GM12873 (cell line): ENCODE data around the gene MRPL36.

ENCODE experiments used
- TF ChIP-seq, protein P1 (sequence below): IDR thresholded peaks from 2 replicates; pipeline ENCODE4 v1.5.1; 2012; ENCODE audit warnings: low read depth, mild to moderate bottlenecking, moderate library complexity, low read length, control low read depth; ENCODE audit not compliant: insufficient read depth; ENCODE audit errors: missing control alignments

MRPL36 gene

DNA sequence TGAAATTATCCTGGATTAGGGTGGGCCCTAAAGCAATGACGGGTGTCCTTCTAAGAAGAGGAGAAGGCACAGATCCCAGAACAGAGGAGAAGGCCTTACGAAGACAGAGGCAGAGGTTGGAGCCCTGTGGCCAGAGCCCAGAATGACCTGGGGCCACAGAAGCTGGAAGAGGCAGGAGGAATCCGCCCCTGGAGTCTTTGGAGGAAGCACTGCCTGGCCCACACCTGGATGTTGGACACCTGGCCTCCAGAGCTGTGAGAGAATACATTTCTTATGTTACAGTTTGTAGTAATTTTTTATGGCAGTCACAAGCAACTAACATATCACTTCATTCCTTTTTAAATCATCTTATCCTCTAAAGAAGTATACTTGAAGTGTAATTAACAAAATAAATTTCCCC, 8.5 kb downstream of the MRPL36 start:
- TF ChIP-seq, protein P1, sequence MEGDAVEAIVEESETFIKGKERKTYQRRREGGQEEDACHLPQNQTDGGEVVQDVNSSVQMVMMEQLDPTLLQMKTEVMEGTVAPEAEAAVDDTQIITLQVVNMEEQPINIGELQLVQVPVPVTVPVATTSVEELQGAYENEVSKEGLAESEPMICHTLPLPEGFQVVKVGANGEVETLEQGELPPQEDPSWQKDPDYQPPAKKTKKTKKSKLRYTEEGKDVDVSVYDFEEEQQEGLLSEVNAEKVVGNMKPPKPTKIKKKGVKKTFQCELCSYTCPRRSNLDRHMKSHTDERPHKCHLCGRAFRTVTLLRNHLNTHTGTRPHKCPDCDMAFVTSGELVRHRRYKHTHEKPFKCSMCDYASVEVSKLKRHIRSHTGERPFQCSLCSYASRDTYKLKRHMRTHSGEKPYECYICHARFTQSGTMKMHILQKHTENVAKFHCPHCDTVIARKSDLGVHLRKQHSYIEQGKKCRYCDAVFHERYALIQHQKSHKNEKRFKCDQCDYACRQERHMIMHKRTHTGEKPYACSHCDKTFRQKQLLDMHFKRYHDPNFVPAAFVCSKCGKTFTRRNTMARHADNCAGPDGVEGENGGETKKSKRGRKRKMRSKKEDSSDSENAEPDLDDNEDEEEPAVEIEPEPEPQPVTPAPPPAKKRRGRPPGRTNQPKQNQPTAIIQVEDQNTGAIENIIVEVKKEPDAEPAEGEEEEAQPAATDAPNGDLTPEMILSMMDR, result no peak

DNA sequence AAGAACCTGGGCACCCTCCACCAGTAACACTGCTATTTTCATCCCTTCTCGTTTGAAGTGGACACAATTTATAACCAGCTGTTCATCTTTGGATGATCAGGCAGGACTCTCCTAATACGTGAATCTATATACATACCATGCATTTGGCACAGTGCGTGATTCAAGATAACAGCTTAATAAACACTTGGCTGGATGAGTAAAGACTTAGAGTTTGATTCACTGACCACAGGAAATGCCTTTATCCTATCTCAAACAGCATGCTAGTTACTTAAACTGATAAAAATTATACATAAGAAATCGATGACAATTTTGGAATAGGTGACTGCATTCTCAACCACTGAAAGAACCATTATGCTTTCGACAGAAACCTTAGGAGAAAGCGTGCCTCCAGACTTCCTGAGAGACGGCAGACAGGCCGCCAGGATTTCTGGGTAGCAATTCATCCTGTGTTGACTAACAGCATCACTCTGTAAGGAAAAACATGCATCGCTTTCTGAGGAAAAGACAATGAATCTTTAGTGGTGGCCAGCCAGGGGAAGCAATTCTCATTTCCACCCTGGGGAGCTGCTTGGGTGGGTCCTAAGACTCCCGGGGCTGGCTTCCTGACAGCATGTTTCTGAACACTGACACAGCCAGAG, 9.7 kb downstream of the MRPL36 start:
- TF ChIP-seq, protein P1, result no peak

DNA sequence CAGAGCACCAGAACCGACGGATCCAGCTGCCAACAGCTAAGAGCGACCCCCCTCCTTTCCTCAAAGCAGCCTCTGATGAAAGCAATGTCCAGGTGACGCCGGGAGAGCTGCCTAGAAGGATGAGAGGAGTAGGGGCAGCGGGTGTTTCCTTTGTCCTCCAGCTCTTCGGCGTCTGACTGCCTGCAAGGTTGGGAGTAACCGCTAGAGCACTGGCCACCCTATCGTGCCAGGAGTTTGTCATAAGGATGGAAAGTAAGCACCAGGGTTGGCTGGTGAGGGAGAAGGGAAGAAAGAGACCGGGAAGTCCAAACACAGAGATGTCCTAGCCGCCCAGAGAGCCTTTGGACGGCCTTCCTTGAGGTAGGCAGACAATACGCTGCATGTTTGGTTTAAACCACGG, 10.8 kb downstream of the MRPL36 start:
- TF ChIP-seq, protein P1, result no peak

DNA sequence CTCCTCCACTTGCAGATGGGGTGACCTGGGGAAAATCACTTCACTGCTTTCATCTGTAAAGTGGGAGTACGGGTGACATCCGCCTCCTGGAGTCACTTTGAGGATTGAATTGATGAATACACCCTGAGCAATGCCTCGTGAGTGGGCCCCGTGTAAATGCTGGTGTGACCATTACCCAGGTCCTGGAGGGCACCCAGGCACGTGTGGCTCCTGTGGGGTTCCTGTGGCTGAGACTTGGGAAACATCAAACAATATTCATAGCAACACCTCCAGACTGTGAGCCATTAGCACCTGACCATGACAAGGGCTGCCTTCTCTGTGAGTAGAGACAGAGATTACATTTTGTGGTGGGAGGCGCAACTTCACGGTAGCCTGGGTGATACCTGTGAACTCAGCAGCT, 11.4 kb downstream of the MRPL36 start:
- TF ChIP-seq, protein P1, result no peak

DNA sequence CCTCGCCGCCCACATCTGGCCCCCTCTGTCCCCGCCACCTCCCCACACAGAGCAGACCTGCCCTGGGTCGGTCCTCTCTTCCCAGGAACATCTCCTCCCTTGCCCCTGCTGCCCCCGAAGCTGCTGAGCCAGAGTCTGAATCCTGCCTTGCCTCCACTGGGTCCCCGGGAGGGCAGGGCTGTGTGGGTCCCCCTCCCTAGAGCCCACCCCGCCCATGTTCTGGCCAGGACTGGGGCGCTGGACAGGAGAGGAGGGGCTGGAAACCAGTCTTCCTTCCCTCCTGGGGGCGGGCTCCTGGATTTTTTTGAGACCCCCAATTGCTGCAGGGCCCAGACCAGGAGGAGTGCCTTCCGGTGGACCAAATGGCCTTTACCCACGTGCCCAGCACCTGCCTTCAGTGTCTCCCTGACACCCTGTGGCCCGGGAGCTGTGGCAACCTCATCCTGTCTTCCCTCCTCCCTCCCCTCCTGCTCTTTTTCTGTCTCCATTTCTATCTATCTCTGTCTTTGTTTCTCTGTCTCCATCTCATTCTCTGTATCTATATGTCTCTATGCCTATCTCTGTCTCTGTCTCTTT, 12.1 kb downstream of the MRPL36 start:
- TF ChIP-seq, protein P1, result no peak

DNA sequence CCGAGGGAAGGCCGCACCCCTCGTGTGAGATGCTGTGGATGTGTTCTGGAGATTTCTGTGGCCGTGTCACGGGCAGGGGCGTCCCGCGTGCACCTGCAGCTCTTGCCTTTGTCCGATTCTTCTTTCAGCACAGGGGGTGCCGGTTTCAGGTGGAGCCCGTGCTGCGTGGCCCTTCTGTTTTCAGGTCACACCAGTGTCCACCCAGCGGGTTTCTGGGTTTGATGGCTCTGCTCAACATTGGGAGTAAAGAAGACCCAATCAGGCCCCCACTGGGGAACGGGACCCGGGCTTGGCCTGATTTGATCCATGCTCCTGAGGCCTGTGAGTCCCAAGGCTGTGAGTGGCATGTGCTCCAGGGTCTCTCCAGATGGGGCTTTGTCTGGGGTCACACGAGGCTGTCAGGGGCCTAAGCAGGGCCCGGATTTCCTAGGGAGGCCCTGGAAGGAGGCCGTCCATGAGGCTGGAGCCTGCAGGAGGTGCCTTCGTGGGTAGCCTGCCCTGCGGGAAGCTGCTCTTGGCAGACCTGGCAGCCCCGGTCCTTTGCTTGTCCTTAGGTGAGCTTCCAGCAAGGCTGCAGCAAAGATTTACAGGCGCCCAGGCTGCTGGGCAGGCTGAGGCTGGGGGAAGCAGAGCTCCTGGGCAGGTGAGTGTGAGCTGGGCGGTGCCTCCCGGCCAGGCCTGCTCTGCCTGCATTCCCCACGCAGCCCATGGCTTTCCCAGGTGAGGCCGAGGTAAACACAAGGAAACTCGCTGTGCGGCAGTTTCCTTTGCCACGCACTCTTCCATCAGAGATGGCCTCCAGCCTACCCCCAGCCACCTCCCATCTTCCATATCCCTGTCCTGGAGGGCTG, 12.8 kb downstream of the MRPL36 start:
- TF ChIP-seq, protein P1, result no peak

DNA sequence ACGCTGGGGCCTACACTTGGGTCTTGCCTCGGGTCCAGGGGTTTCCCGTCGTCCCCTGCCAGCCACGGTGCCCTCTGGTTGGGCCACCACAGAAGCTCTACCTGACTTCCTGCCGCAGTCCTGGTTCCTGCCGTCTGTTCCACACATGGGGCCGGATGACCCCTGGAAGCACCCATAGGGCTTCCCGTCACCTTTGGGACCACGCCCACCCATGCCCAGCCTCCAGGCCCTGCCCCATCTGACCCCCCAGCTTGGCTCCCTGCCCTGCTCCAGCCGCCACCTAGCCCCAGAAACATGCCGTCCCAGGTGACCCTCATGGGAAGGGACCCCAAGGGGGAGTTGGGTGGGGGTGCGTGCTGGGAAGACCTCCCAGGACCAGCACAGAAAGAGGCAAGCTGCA, 13.7 kb downstream of the MRPL36 start:
- TF ChIP-seq, protein P1, result no peak
